ENCODE measurements around the gene CBLB.

The CBLB gene

GRCh38 chr3:105847865-105848264 lies 20.9 kb downstream of the CBLB start:
- TF ChIP-seq CTCF (IDR thresholded peaks at IDR 0.05; ENCODE audit: low read depth, low read length) = no peak

DNA sequence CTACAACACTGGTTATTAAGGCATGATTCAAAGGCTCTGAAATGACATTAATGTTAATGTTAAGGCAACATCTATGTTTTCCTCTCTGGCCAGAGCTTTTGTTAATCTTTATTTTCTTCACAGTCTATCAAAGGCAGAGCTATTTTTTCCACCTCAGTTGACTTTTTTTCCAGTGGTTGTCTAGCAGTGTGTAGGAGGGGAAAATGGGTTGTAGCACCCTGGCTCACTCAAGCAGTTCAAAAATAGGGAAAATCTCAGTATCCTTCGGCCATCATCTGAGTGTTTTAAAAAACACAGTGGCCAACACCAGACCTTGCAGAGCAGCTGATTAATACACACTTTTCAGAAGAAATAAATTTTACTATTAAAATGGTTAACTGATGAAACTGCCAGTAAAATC lies 21.4 kb downstream of the CBLB start:
- TF ChIP-seq CTCF (IDR thresholded peaks at IDR 0.05; ENCODE audit: low read depth, low read length) = no peak
- H3K4me3 ChIP-seq (ENCODE audit: low read depth, low read length) = no peak overlapping the region

More at GRCh38 chr3:105847865-105848264, 20.9 kb downstream of the CBLB start:
- no peak overlapping the region for H3K4me3 ChIP-seq (ENCODE audit: low read depth, low read length)

GRCh38 chr3:105846809-105847208 lies 22.0 kb downstream of the CBLB start:
- no peak overlapping the region for H3K4me3 ChIP-seq (ENCODE audit: low read depth, low read length)
- no peak for TF ChIP-seq CTCF (IDR thresholded peaks at IDR 0.05; ENCODE audit: low read depth, low read length)

- no peak overlapping the region for H3K4me3 ChIP-seq (ENCODE audit: low read depth, low read length)
- no peak for TF ChIP-seq CTCF (IDR thresholded peaks at IDR 0.05; ENCODE audit: low read depth, low read length)
Measured at GRCh38 chr3:105845488-105845887, 23.3 kb downstream of the CBLB start.

- no peak for TF ChIP-seq CTCF (IDR thresholded peaks at IDR 0.05; ENCODE audit: low read depth, low read length)
- H3K4me3 ChIP-seq (ENCODE audit: low read depth, low read length) = no peak overlapping the region
Measured at GRCh38 chr3:105844704-105845103, 24.1 kb downstream of the CBLB start.

DNA sequence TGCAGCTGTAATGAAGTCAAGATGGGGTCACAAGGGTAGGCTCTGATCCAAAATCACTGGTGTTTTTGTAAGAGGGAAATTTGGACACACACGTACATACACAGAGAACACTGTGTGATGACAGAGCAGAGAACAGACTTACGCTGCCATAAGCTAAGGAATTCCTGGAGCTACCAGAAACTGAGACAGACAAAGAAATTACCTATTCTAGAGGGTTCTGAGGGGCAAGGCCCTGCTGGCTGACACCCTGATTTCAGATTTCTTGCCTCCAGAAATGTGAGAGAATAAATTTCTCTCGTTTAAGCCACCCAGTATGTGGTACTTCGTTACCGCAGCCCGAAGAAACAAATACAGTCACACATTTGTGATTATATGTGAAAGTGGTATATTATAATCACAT lies 24.8 kb downstream of the CBLB start:
- no peak overlapping the region for H3K4me3 ChIP-seq (ENCODE audit: low read depth, low read length)
- TF ChIP-seq CTCF (IDR thresholded peaks at IDR 0.05; ENCODE audit: low read depth, low read length) = no peak

DNA sequence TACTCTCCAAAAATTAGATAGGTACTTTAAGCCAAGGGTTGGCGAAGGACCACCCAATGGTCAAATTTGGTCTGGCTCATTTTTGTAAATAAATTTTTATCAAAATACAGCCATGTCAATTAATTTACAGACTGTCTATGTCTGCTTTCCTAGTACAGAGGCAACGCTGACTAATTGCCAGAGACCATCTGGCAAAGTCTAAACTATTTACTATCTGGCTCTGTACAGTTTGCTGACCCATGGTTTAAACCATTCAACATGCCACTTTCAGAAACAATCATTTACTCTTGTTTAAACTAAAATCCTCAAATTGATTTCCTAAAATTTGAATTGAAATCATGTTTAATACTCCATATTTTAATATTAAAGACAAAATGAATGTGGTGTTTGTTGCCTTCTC lies 25.9 kb downstream of the CBLB start:
- no peak for TF ChIP-seq CTCF (IDR thresholded peaks at IDR 0.05; ENCODE audit: low read depth, low read length)
- no peak overlapping the region for H3K4me3 ChIP-seq (ENCODE audit: low read depth, low read length)

All from WI38 (cell line).